DMS79 (cell line): ENCODE data around the gene CATSPER3.
A peak's percentile ranks its signal among the peaks of the same experiment; 100 is the strongest.

ENCODE experiments used
- DNase-seq: peaks from one replicate; lab custom pipeline; 2025; lab: John Stamatoyannopoulos, UW

CATSPER3 gene

GRCh38 chr5:135041726-135042125 lies 74.0 kb downstream of the CATSPER3 start:
- DNase-seq: no peak

- DNase-seq: no peak
Measured at GRCh38 chr5:135042595-135042994, 74.9 kb downstream of the CATSPER3 start.

DNA sequence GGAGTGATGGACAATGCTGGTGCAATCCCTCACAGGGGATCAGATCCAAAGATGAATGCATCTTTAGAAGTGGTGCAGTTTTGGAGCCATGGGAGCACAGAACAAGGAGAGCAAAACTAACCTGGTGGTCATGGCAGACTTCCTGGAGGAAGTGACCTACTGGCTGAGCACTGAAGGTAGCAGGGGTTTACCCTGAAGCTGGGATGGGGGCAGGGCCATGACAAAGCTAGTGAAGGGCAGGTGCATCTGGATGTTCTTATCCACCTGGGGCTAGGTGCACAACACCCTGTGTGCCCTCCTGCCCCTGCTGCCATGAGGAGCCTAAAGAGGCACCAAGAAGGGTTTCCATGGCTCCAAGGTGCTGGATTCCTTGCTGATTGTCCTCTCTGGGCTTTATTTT lies 77.8 kb downstream of the CATSPER3 start:
- no peak for DNase-seq

DNA sequence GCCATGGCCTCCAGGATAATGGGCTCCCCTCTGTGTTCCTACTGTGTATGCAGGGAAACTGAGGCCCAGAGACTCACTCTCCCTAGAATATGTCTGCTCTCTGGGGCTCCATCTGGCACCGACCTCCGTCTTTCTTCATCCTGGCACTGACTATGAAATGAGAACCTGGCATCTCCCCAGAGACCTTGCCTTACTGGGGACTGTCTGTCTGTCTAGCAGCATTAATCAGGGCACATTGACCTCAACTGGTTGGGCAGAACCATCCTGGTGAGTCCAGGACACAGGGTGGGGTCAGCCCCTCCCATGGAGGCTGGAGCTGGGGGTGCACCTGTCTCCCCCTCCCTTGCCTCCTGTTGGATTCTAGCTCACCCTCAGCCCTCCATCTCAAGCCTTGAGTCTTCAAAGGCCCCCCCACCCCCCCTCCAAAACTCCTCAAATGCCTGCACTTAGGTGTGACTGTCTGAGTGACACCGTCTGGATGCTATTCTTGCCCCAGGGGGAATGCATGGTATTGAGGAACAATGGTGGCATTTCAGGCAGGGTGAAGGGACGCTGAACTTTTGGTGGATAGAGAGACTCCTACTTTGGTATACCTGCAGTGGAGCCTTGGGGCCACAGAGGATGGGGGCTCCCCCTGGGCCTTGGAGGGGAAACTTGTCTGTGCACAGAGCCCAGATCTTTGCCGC lies 79.1 kb downstream of the CATSPER3 start:
- no peak for DNase-seq

- DNase-seq: no peak
Measured at GRCh38 chr5:135047347-135047695, 79.6 kb downstream of the CATSPER3 start.

GRCh38 chr5:135048286-135048685 lies 80.6 kb downstream of the CATSPER3 start:
- DNase-seq: no peak

DNA sequence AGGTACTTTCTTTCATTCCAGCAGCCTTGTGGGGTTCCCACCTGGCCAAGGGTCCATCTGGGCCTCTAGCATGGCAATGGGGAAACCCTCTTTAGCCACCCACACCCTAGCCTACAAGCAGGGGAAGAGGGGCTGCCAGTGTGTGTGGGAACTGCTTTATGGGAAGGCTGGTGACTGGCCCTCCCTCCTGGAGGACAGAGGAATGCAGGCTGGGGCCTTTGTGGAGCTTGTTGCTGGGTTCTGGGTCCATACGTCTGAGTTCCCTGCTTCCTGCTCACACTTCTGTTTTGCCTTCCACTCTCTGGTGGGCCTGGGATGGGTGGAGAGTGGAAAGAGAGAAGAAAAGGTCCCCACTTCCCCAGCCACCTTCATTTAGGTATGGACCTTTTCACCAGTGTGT lies 81.2 kb downstream of the CATSPER3 start:
- DNase-seq: no peak

DNA sequence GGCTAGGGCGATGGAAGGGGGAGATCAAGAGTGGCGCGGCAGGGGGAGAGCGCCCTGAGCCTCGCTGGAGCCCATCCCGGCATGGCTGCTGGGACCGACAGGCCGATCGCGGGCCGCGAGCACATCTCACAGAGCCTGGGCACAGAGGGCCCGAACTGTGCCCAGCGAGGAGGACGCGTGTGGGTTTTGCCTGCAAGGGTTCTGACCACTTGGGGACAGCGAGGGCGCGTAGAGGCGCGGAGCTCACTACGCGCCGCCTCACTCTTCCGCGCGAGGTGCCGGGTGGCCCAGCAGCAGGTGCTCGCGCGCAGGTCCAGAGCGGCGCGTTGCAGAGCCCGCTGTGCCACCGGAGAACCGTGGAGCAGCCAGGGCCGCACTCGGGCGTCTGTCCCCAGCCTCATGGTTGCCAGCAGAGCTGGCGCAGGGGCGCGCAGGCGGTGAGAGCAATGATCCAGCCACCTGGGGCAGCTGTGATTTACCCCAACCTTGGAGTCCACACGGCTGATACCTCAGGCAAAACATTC lies 82.6 kb downstream of the CATSPER3 start:
- no peak for DNase-seq

DNA sequence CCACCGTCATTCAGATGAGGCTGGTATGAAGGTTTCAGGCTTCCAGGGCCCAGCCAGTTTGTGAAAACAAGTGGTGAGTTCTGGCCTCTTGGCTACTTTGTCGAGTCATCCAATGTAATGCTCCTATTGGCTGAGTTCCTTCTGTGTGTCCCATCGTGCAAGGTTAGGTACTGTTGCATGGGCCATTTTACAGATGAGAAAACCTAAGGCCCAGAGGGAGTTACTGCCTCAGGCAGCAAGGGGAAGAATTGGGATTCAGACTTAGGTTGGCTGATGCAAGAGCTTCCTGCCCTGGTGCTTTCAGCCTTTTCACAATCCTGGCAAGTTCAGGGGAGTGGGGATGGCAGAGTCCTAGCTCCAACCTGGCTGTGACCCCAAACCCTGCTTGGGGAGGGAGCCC lies 83.7 kb downstream of the CATSPER3 start:
- DNase-seq: no peak

- no peak for DNase-seq
Measured at GRCh38 chr5:135051872-135052271, 84.2 kb downstream of the CATSPER3 start.

DNA sequence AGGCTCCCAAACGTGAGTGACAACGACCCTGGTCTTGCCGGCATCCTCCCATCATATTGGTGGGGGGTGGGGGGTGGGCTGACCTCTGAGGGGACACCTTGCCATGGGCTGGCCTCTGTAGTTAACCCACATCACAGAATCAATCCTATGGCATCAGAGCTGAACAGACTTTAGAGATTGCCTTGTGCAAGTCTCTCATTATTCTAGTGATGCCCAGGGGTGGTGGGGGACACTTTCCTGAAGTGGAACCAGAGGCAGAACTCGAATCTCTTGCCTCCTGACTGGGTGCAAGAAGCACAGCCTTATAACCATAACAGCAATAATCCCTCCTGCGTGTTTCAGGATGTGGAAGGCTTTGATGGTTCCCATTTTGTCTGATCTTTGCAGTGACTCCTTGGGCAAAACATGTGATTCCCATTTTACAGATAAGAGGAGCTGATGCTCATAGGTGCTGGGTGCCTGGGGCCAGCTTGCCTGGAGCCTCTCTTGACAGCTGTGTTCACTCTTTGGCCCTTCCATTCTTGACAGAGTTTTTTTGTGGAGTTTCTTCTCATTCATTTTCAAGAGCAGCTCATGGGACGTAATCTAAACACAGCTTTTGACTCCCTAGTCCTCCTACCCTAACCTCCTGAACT lies 84.9 kb downstream of the CATSPER3 start:
- no peak for DNase-seq

- DNase-seq: peak; percentile 31
Measured at GRCh38 chr5:135053278-135053677, 85.6 kb downstream of the CATSPER3 start.

DNA sequence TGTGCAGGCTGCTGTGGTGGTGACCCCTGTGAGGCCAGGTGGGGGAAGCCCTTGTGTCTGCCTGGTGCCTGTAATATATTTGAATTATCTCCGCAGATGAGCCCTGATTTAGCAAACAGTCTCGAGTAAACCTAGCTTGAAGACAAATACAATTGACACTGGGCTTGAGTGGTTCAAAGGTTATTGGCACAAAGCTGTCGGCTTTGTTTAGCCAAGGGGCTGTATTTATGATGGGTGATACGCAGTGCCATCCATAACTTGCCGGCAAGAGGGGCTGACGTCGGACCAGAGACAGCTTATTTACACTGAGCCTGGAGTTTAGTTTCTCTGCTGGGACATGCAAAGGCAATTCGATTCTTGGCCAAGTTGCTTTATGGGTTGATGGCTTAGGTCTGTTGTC lies 86.3 kb downstream of the CATSPER3 start:
- DNase-seq: no peak

GRCh38 chr5:135054546-135054945 lies 86.8 kb downstream of the CATSPER3 start:
- no peak for DNase-seq

DNA sequence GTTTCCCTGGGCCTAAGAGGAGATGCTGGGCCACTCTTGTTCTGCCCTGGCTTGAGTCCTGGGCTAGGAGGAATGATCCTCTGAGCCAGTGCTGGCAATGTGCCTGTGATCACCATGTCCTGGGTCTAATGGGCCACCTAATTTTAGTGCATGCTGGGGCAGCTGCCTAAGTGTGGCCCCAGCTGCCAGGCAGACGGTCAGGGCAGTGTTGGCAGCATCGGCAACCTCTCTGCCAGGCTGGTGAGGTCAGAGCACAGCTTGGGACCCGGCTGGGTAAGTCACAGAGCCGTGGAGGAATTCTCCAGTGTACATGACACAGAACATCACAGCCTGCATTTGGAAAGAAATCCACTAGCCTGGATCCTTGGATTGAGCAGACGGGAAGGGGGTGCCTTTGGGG lies 87.7 kb downstream of the CATSPER3 start:
- no peak for DNase-seq

GRCh38 chr5:135056316-135057030 lies 88.8 kb downstream of the CATSPER3 start:
- DNase-seq: no peak

- DNase-seq: no peak
Measured at GRCh38 chr5:135057233-135057632, 89.5 kb downstream of the CATSPER3 start.

- DNase-seq: no peak
Measured at GRCh38 chr5:135058331-135058732, 90.6 kb downstream of the CATSPER3 start.

GRCh38 chr5:135059000-135059923 lies 91.6 kb downstream of the CATSPER3 start:
- DNase-seq: no peak

GRCh38 chr5:135060021-135060420 lies 92.3 kb downstream of the CATSPER3 start:
- DNase-seq: no peak

GRCh38 chr5:135061001-135061400 lies 93.3 kb downstream of the CATSPER3 start:
- no peak for DNase-seq
